Neural progenitor cell (in vitro differentiated cells): ENCODE results near the gene C2orf76.

Source experiments
- EZH2 ChIP-seq: fragments of 200-600 bp; sonication (generic); IDR thresholded peaks from 2 replicates; pipeline ENCODE4 v1.6.1; 2017; ENCODE audit warnings: antibody characterized with exemption, mild to moderate bottlenecking, moderate library complexity
- TF ChIP-seq, protein P1 (sequence below): fragments of 200-600 bp; sonication (generic); IDR thresholded peaks from 2 replicates; pipeline ENCODE4 v1.5.1; 2017; ENCODE audit warnings: antibody characterized with exemption, mild to moderate bottlenecking

DNA sequence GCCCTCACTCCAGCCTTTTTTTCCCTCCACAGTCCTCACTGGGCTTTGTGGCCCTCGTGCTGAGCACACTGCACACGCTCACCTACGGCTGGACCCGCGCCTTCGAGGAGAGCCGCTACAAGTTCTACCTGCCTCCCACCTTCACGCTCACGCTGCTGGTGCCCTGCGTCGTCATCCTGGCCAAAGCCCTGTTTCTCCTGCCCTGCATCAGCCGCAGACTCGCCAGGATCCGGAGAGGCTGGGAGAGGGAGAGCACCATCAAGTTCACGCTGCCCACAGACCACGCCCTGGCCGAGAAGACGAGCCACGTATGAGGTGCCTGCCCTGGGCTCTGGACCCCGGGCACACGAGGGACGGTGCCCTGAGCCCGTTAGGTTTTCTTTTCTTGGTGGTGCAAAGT, 103.6 kb downstream of the C2orf76 start:
- no peak for TF ChIP-seq EZH2
- TF ChIP-seq, protein P1, sequence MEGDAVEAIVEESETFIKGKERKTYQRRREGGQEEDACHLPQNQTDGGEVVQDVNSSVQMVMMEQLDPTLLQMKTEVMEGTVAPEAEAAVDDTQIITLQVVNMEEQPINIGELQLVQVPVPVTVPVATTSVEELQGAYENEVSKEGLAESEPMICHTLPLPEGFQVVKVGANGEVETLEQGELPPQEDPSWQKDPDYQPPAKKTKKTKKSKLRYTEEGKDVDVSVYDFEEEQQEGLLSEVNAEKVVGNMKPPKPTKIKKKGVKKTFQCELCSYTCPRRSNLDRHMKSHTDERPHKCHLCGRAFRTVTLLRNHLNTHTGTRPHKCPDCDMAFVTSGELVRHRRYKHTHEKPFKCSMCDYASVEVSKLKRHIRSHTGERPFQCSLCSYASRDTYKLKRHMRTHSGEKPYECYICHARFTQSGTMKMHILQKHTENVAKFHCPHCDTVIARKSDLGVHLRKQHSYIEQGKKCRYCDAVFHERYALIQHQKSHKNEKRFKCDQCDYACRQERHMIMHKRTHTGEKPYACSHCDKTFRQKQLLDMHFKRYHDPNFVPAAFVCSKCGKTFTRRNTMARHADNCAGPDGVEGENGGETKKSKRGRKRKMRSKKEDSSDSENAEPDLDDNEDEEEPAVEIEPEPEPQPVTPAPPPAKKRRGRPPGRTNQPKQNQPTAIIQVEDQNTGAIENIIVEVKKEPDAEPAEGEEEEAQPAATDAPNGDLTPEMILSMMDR, result no peak
